RKO (cell line): ENCODE measurements around the gene FAAH.
"Not testable (repeated sequence)": the region's sequence is repeated elsewhere in the genome, so short reads cannot be mapped to it uniquely, and the experiment has no call there.

Experiments
- DNase-seq: peaks from one replicate; pipeline ENCODE4 v3.0.0-alpha.2; 2016; ENCODE audit warnings: low spot score

The FAAH gene

GRCh38 chr1:46394108-46394871, at the start of gene FAAH:
Gene FAAH, plus strand, starts transcription at chr1:46394317. Its CDS starts 32 bp downstream, at chr1:46394349.
- DNase-seq = peak; percentile 54

- DNase-seq = no peak
These were observed 49.6 kb upstream of the FAAH start for GRCh38 chr1:46344481-46344880.

- DNase-seq = no peak
These were observed 48.8 kb upstream of the FAAH start for GRCh38 chr1:46345281-46345680.

GRCh38 chr1:46352363-46352762, 41.8 kb upstream of the FAAH start:
- DNase-seq = no peak

- DNase-seq = not testable (repeated sequence)
These were observed 38.2 kb upstream of the FAAH start for GRCh38 chr1:46355920-46356319.

- no peak for DNase-seq
These were observed 32.0 kb upstream of the FAAH start for GRCh38 chr1:46362158-46362557.

- no peak for DNase-seq
These were observed 31.0 kb upstream of the FAAH start for GRCh38 chr1:46363121-46363520.

GRCh38 chr1:46364612-46365011, 29.5 kb upstream of the FAAH start:
- DNase-seq = no peak

GRCh38 chr1:46365796-46366195, 28.3 kb upstream of the FAAH start:
- DNase-seq = not testable (repeated sequence)

- DNase-seq = no peak
These were observed 27.0 kb upstream of the FAAH start for GRCh38 chr1:46367072-46367471.

GRCh38 chr1:46367701-46368100, 26.4 kb upstream of the FAAH start:
- DNase-seq = not testable (repeated sequence)

GRCh38 chr1:46368791-46369190, 25.3 kb upstream of the FAAH start:
- no peak for DNase-seq

GRCh38 chr1:46369542-46370213, 24.4 kb upstream of the FAAH start:
- DNase-seq = no peak

- DNase-seq = peak; percentile 41
These were observed 23.9 kb upstream of the FAAH start for GRCh38 chr1:46370214-46370633.

- DNase-seq = no peak
These were observed 21.7 kb upstream of the FAAH start for GRCh38 chr1:46372431-46372830.

GRCh38 chr1:46379996-46380395, 14.1 kb upstream of the FAAH start:
- no peak for DNase-seq

- DNase-seq = no peak
These were observed 13.6 kb upstream of the FAAH start for GRCh38 chr1:46380508-46380907.

GRCh38 chr1:46393510-46393909, 607 bp upstream of the FAAH start:
- no peak for DNase-seq

GRCh38 chr1:46394872-46395465, 852 bp downstream of the FAAH start:
- DNase-seq = no peak

GRCh38 chr1:46396441-46397398, 2.6 kb downstream of the FAAH start:
- no peak for DNase-seq

- DNase-seq = no peak
These were observed 5.2 kb downstream of the FAAH start for GRCh38 chr1:46399307-46399706.

GRCh38 chr1:46400421-46400820, 6.3 kb downstream of the FAAH start:
- no peak for DNase-seq
